SH-SY5Y (cell line): Measurements from ENCODE around the gene DISP2.

ENCODE experiments used
- GATA2 ChIP-seq: IDR thresholded peaks from 2 replicates; pipeline ENCODE4 v1.6.1; 2011; ENCODE audit warnings: mild to moderate bottlenecking, low read depth, low read length
- GATA3 ChIP-seq: IDR thresholded peaks from 2 replicates; pipeline ENCODE4 v1.6.1; 2011; ENCODE audit warnings: low read depth, mild to moderate bottlenecking, low read length, moderate library complexity

DNA sequence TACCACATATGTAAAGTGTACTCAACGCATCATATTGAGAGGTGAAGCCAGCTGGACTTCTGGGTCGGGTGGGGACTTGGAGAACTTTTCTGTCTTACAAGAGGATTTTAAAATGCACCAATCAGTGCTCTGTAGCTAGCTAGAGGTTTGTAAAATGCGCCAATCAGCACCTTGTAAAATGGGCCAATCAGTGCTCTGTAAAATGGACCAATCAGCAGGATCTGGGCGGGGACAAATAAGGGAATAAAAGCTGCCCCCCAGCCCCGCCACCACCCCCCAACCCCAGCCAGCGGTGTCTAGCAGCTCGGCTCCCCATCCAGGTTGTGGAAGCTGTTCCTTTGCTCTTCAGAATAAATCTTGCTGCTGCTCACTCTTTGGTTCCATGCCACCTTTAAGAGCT is 41.4 kb downstream of the DISP2 start:
- TF ChIP-seq GATA2 = no peak
- TF ChIP-seq GATA3 = no peak
